Fibroblast of lung (primary cell): ENCODE measurements around the gene ABLIM2. TPM values are rescaled to one million over a fixed set of nuclear protein-coding genes. Genes with fewer than 3 reads are reported as not detected.

Source experiments
- DNase-seq, 2 donors: peaks; one replicate each; pipeline versions ENCODE4 v3.0.0 to v3.0.0-alpha.2; 2010; ENCODE audit warnings: low read depth in 2 of 2
- H2AFZ ChIP-seq: 2 replicates; pipeline ENCODE4 v1.5.1; 2012; ENCODE audit warnings: low read length, control low read depth, inconsistent platforms
- H3K27ac ChIP-seq: 2 replicates; pipeline ENCODE4 v1.5.1; 2011; ENCODE audit warnings: low read length, control low read depth; ENCODE audit not compliant: insufficient read depth
- H3K27me3 ChIP-seq: 2 replicates; pipeline ENCODE4 v1.5.1; 2011; ENCODE audit warnings: mild to moderate bottlenecking, low read length; ENCODE audit not compliant: control insufficient read depth, insufficient read depth
- H3K36me3 ChIP-seq: 2 replicates; pipeline ENCODE4 v1.5.1; 2011; ENCODE audit warnings: low read length; ENCODE audit not compliant: control insufficient read depth, insufficient read depth
- H3K4me1 ChIP-seq: 2 replicates; pipeline ENCODE4 v1.5.1; 2011; ENCODE audit warnings: low read length; ENCODE audit not compliant: control insufficient read depth, insufficient read depth; ENCODE audit errors: extremely low read depth
- H3K4me2 ChIP-seq: 2 replicates; pipeline ENCODE4 v1.5.1; 2011; ENCODE audit warnings: low read length, control low read depth; ENCODE audit not compliant: insufficient read depth; ENCODE audit errors: extremely low read depth
- H3K4me3 ChIP-seq, 4 experiments: fragments of 200-600 bp in 1 of 4; sonication (generic) in 1 of 4; replicated peaks in 1 of 4; 2 replicates each; pipeline ENCODE4 v1.5.1; 2011 to 2016; ENCODE audit warnings: low read length in 4 of 4, low read depth in 3 of 4, mild to moderate bottlenecking in 3 of 4, control low read depth in 2 of 4, inconsistent platforms in 1 of 4, mixed read lengths in 1 of 4; ENCODE audit not compliant: insufficient read depth in 1 of 4; ENCODE audit errors: control extremely low read depth in 1 of 4
- H3K79me2 ChIP-seq: 2 replicates; pipeline ENCODE4 v1.5.1; 2012; ENCODE audit warnings: mild to moderate bottlenecking, low read length, inconsistent platforms; ENCODE audit not compliant: control insufficient read depth, insufficient read depth
- H3K9ac ChIP-seq: 2 replicates; pipeline ENCODE4 v1.5.1; 2011; ENCODE audit warnings: mild to moderate bottlenecking, low read length, control low read depth; ENCODE audit not compliant: insufficient read depth
- H3K9me3 ChIP-seq: 2 replicates; pipeline ENCODE4 v1.5.1; 2012; ENCODE audit warnings: low read depth, low read length; ENCODE audit not compliant: control insufficient read depth, insufficient read depth
- H4K20me1 ChIP-seq: 2 replicates; pipeline ENCODE4 v1.5.1; 2011; ENCODE audit warnings: low read length; ENCODE audit not compliant: control insufficient read depth, insufficient read depth; ENCODE audit errors: extremely low read depth
- CTCF ChIP-seq, 2 donors: IDR thresholded peaks in 1 of 2; conservative IDR thresholded peaks in 1 of 2; 1 replicate in 1 of 2; 2 replicates in 1 of 2; pipeline ENCODE4 v1.5.1; 2011 to 2012; ENCODE audit warnings: low read length in 2 of 2, control low read depth in 1 of 2, inconsistent platforms in 1 of 2, low read depth in 1 of 2, mild to moderate bottlenecking in 1 of 2
- EZH2 ChIP-seq: IDR thresholded peaks from 2 replicates; pipeline ENCODE4 v1.5.1; 2012; ENCODE audit warnings: low read length, control low read depth, mild to moderate bottlenecking; ENCODE audit errors: missing control alignments
- polyA plus RNA-seq, 2 donors: library from polyadenylated mRNA; depleted of rRNA in 1 of 2; stranded (reverse) in 1 of 2; unstranded in 1 of 2; fragments of >200 nt; gene quantifications; 2 replicates each; pipeline ENCODE4 v1.2.1, GENCODE V29; 2011 to 2012; ENCODE audit warnings: missing spikeins in 1 of 2
- total RNA-seq: library from RNA; depleted of rRNA; stranded (reverse); fragments of >200 nt; gene quantifications from 2 replicates; pipeline ENCODE4 v1.2.1, GENCODE V29; 2014

The ABLIM2 gene
- total and polyA plus RNA-seq, 2 donors (not counting 1 experiment from before 2014, with no cell fraction given): 0.66 to 2.6 TPM

DNA sequence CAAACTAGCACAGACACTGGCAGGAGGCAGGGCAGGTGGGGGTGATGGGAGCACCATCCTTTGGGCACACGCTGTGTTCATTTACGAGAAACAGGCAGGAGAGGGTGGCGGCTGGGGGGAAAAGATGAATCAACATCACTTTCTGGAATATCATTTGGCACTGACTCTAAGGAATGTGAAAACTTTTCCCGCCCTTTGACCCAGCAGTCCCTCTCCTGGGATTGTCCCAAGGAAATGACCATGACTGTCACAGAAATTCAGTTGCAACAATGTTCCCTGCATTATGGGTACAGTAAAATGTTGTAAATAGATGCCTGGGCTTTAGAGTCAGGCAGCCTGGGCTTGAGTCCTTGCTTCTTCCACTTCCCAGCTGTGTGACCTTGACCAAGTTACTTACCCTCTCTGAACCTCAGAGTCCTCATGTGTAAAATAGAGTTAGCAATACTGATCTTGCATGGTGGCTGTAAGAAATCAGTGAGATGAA is 58.6 kb downstream of the ABLIM2 start:
- H2AFZ ChIP-seq: no peak overlapping the region
- H4K20me1 ChIP-seq: no peaks in the 10 kb centered on the region
- H3K4me3 ChIP-seq: no peak overlapping the region
- peaks cover 2% of the 10 kb centered on the region for H3K27me3 ChIP-seq
- no peaks in the 10 kb centered on the region for H3K79me2 ChIP-seq
- no peaks in the 10 kb centered on the region for H3K9me3 ChIP-seq
- no peaks in the 10 kb centered on the region for H3K36me3 ChIP-seq
- no peak overlapping the region for H3K4me2 ChIP-seq
- no peak overlapping the region for H3K9ac ChIP-seq
- no peak overlapping the region for H3K27ac ChIP-seq
- TF ChIP-seq EZH2: no peak
- TF ChIP-seq CTCF (conservative IDR thresholded peaks at IDR 0.05 in 1 of 2, IDR thresholded peaks at IDR 0.05 in 1 of 2; ENCODE audit: low read depth in 1 of 2, low read length in 2 of 2): no peak
- H3K4me1 ChIP-seq: no peaks in the 10 kb centered on the region
- no peak for DNase-seq

- Histone ChIP-seq H3K4me1 (no peaks in the 10 kb centered on the region), H3K27ac (no peak overlapping the region), H3K36me3 (no peaks in the 10 kb centered on the region), H3K27me3 (peaks cover 2% of the 10 kb centered on the region), H3K79me2 (no peaks in the 10 kb centered on the region), H2AFZ (no peak overlapping the region), H3K4me2 (no peak overlapping the region), H4K20me1 (no peaks in the 10 kb centered on the region), H3K9ac (no peak overlapping the region), H3K9me3 (no peaks in the 10 kb centered on the region), H3K4me3 (no peak overlapping the region)
- no peak for DNase-seq
- TF ChIP-seq EZH2 (no peak), CTCF (conservative IDR thresholded peaks at IDR 0.05 in 1 of 2, IDR thresholded peaks at IDR 0.05 in 1 of 2; ENCODE audit: low read depth in 1 of 2, low read length in 2 of 2) (no peak)
Measured at GRCh38 chr4:8098506-8098905, 60.1 kb downstream of the ABLIM2 start.

GRCh38 chr4:8097721-8098345 is 60.8 kb downstream of the ABLIM2 start:
- Histone ChIP-seq H3K79me2 (no peaks in the 10 kb centered on the region), H3K4me3 (no peak overlapping the region), H2AFZ (no peak overlapping the region), H4K20me1 (no peaks in the 10 kb centered on the region), H3K36me3 (no peaks in the 10 kb centered on the region), H3K9me3 (no peaks in the 10 kb centered on the region), H3K4me2 (no peak overlapping the region), H3K9ac (no peak overlapping the region), H3K27me3 (peaks cover 2% of the 10 kb centered on the region), H3K27ac (no peak overlapping the region), H3K4me1 (no peaks in the 10 kb centered on the region)
- no peak for TF ChIP-seq EZH2
- DNase-seq: no peak
